Stimulated activated CD4-positive, alpha-beta T cell treated with anti-CD3 and anti-CD28 coated beads, Interleukin-1b, Interleukin-23, amount 100 ng/mL, for 4 hours (primary cell): ENCODE data around the gene ZBTB47.

Experiments used
- DNase-seq, 2 donors: peaks; one replicate each; pipeline ENCODE4 v3.0.0-alpha.2; 2020; ENCODE audit warnings: low read depth in 2 of 2

The ZBTB47 gene

DNA sequence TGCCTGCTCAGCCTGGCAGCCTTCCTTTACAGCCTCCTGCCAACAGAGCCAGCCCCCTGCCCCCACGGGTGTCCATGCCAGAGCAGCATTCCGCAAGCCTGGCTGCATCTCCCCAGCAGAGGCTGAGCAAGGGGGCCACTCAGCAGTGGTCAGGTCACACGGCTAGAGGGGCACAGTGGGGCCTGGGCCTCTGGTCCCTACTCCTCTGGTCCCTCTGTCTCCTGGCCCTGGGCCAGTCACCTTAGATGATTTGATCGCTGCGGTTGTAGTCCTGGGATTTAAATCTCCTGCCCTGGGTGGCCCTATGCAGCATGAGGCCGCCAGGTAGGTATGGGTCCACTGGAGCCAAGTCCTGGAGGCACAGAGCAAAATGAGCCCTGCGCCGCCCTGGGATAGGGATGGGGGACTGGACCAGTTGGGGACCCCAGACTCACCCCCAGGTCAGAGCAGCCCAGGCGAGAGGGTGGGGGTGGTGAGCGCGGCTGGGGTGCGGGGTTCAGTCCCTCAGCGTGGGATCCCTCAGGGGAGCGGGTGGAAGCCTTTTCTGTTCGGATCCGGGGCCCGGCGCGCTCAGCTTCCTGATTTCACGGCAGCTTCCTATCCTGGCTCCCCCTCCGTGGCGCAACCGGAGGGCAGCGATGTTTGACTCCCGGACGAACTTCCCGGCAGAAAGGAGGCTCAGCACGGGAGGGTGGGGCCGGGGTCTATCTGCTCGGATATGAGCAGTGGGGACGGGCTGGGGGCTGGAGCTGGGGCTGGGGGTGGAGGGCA is at the start of gene ZBTB47:
Gene ZBTB47, plus strand, starts transcription at position 138 of the 771 bp plus-strand sequence. CDS start 4,659 bp downstream, outside the sequence.
- no peak for DNase-seq

GRCh38 chr3:42605546-42606173 is 47.8 kb upstream of the ZBTB47 start:
- DNase-seq: no peak

GRCh38 chr3:42608581-42608980 is 44.9 kb upstream of the ZBTB47 start:
- DNase-seq: no peak

DNA sequence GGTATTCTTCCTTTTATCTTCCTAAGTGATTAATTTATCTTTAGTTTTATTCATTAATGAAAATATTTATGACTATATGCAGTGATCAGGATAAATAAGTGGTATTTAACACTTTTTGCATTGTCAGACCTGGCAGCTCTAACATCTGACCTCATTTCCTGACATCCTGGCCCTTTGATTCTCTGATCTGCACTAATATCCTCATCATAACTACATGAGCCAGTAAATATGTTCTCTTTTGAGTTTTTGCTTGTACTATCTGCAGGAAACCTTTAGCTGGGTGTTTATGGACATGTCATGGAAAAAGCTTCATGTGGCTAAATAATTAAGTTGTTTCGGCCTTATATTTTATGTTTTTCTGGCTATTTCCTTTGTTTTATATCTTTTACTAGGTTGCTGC is 42.5 kb upstream of the ZBTB47 start:
- no peak for DNase-seq

GRCh38 chr3:42612217-42612616 is 41.3 kb upstream of the ZBTB47 start:
- no peak for DNase-seq

DNA sequence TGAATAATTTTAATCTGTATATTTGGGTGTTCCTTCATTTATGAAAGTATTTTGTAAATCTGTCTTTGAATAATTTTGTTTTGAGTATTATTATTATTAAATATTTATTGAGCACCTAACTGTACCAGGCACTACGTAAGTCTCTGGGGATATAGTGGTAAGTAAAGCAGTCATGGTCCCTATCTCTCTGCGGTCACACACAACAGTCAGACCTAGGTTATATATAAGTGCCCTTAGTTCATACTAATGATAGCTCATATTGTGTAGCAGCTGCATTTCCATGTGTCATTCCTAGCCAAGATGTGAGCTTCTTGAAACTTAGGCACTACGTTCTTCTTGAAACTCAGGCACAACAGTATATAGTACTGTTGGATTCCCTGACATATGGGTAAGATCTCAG is 40.6 kb upstream of the ZBTB47 start:
- no peak for DNase-seq

GRCh38 chr3:42613462-42613861 is 40.0 kb upstream of the ZBTB47 start:
- no peak for DNase-seq

DNA sequence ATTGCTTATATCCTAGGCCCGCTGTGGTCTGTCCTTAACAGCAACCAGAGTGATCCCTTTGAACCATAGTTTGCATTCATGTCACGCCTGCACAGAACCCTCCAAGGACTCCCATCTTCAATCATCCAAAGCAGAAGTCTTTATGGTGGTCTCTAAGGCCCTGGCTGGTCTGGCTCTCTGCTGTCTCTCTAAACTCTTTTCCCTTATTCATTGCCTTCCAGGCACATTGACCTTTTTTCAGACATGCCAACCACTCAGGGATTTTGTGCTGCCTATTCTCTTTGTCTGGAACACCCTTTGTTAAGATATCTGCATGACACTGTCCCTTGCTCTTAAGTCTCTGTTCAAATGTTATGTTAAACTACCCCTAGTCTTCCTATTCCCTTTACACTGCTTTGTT is 21.9 kb upstream of the ZBTB47 start:
- DNase-seq: no peak

GRCh38 chr3:42632146-42632545 is 21.4 kb upstream of the ZBTB47 start:
- no peak for DNase-seq

DNA sequence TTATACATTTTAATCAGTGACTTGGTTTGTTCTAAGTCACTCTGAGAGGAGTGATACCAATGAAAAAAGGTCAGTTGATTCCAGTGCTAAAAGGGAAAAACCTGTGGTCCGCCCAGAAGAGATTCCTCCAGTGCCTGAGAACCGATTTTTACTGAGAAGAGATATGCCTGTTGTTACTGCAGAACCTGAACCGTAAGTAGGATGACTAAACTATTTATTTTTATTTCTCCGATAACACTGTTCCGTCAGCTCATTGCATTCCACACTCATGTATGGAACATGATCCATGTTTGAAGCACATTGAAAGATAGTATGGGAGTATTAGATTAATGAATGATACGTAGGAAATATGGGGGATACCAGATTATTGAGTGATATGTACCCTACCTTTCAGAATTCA is 20.0 kb upstream of the ZBTB47 start:
- no peak for DNase-seq

- no peak for DNase-seq
Observed at GRCh38 chr3:42635111-42635510, 18.4 kb upstream of the ZBTB47 start.

GRCh38 chr3:42637001-42637400 is 16.5 kb upstream of the ZBTB47 start:
- DNase-seq: no peak

DNA sequence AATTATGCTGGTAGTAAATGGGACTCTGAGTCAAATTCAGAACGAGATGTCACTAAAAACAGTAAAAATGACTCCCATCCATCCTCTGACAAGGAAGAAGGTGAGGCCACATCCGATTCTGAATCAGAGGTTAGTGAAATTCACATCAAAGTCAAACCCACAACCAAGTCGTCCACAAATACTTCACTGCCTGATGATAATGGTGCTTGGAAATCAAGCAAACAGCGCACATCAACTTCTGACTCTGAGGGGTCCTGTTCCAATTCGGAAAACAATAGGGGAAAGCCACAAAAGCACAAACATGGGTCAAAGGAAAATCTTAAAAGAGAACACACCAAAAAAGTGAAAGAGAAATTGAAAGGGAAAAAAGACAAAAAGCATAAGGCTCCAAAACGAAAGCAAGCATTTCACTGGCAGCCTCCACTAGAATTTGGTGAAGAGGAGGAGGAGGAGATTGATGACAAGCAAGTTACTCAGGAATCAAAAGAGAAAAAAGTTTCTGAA is 15.1 kb upstream of the ZBTB47 start:
- peak in 1 of 2 donors; percentile 24 for DNase-seq

DNA sequence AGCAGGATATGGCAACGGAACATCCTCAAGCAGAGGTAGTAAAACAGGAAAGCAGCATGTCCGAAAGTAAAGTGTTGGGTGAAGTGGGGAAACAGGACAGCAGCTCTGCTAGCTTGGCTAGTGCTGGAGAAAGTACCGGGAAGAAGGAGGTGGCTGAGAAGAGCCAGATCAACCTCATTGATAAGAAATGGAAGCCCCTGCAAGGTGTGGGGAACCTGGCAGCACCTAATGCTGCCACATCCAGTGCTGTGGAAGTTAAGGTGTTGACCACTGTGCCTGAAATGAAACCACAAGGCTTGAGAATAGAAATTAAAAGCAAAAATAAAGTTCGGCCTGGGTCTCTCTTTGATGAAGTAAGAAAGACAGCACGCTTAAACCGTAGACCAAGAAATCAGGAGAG is 14.3 kb upstream of the ZBTB47 start:
- DNase-seq: no peak

- DNase-seq: no peak
Observed at GRCh38 chr3:42640129-42640528, 13.4 kb upstream of the ZBTB47 start.

- no peak for DNase-seq
Observed at GRCh38 chr3:42640771-42641370, 12.6 kb upstream of the ZBTB47 start.

DNA sequence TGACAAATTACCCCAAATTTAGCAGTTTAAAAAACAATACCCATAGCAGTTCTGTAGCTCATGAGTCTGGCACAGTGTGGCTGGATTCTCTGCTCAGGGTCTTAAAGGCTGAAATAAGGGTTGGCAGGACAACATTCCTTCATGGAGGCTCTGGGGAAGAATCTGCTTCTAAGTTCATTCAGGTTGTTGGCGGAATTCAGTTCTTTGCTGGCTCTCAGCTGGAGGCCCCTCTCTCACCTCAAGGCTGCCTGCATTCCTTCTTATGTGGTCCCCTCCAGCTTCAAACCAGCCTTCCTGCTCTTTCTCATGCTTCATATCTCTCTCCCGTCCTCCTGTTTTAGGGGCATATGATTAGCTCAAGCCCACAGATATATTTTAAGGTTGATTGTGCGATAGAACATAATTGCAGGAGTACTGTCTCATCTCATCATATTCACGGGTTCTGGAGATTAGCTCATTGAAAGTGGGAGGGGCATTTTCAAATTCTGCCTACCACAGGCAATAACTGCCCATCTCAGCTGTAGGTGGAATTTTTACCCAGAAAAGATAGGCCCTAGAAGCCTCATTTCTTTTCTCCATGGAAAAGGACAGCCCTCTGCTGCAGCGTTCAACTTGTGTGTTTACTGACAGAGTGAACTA is 5.6 kb upstream of the ZBTB47 start:
- no peak for DNase-seq

DNA sequence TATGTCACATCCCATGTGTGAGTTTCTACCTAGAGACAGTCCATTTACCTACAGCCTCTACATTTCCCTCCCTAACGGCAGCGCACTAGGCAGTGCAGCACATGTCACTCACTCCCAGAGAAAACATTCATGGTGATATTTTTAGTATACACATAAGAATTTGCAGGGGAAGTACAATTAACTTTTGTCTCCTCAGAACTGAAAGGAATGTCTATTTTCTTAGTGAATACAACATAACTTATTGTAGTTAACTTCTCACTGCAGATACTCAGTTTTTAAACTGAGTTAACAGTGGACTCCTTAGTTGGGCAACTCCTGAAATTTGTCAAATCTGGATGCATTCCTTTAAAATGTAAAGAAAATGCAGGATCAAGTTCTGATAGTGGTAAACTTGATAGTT is 4.5 kb upstream of the ZBTB47 start:
- DNase-seq: no peak

GRCh38 chr3:42649783-42650182 is 3.7 kb upstream of the ZBTB47 start:
- no peak for DNase-seq

DNA sequence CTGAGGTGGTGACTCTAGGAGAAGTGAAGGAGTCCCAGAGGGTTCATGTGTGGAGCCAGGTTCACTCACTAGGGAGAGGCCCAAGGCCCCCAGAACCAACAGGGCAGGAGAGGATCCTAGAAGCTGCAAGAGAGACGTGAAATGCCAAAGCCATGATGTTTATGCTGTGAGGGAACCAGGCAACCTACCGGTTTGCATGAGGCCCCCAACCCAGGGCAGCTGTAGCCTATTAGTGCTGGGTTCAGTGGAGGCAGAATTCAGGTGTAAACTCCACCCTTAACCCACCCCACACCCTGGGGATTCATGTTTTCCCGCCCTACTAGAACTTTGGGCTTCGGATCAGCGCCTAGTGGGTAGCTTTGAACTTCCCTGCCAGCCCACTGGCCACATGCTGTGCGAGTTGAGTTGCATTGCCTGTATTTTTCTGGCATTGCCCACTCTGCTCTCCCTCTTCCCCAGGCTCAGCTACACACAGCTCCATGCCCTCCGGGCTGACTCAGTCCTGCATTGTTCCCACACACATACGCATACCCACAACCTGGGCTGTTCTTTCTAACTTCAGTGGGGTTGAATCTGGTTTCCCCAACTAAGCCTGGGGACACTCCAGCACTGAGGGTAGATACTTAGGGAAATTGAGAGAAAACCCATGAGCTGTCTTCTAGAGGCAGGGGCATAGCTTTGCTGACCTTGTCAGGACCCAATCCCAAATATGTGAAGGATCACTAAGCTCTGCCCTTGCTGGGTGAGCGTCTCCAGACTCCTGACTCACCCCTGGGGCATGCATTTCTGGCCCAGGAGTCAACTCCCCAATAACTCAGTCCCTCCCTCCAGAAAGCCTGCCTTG is 2.0 kb upstream of the ZBTB47 start:
- no peak for DNase-seq

DNA sequence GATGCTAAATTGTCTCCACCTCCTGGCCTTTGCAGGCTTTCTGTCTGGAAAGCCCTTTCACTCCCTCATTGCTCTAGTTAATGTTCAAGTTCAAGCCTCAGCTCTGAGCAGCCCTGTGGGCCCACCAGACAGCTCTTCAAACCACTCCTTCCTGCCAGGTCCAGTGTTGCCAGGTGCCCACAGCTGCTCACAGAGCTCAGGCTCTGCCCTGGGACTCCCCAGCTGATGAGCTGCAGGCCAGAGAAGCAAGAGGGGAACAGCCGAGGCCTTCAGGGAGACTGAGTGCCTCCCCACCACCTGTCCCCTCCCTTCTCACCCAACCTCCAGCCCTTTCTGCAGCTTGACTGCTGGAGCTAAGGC is 1.3 kb upstream of the ZBTB47 start:
- no peak for DNase-seq
